ENCODE data around the gene TMEM242. TPM values are rescaled to one million over a fixed set of nuclear protein-coding genes. Genes with fewer than 3 reads are reported as not detected.

The TMEM242 gene
- polyA plus RNA-seq, 1 experiment: 4.4 TPM

DNA sequence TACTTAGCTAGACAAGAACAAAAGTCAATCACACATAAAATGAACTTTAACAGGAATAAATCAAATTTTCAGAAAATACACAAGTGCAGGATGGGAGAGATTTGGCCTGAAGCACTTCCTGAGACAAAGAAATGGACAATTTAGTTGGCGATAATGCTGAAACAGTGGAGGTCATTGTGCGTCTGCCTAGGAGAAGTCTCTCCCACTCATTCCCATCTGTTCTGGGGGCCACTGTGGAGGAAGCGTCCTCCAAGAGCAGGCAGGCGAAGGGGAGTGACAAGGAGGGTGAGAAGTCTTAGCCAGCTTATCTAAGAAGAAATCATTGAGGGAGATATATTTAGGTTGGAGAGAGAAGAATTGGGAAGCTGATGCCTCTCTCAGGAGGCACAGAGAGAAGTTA is 10.2 kb upstream of the TMEM242 start:
- TF ChIP-seq, protein P1, sequence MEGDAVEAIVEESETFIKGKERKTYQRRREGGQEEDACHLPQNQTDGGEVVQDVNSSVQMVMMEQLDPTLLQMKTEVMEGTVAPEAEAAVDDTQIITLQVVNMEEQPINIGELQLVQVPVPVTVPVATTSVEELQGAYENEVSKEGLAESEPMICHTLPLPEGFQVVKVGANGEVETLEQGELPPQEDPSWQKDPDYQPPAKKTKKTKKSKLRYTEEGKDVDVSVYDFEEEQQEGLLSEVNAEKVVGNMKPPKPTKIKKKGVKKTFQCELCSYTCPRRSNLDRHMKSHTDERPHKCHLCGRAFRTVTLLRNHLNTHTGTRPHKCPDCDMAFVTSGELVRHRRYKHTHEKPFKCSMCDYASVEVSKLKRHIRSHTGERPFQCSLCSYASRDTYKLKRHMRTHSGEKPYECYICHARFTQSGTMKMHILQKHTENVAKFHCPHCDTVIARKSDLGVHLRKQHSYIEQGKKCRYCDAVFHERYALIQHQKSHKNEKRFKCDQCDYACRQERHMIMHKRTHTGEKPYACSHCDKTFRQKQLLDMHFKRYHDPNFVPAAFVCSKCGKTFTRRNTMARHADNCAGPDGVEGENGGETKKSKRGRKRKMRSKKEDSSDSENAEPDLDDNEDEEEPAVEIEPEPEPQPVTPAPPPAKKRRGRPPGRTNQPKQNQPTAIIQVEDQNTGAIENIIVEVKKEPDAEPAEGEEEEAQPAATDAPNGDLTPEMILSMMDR (IDR thresholded peaks at IDR 0.05; ENCODE audit: insufficient read depth, low read depth, low read length): no peak
- H3K27me3 ChIP-seq (ENCODE audit: control insufficient read depth, insufficient read depth, low read length): peaks cover 5% of the 10 kb centered on the region
- POLR2A ChIA-PET: no interaction called here
- no peak overlapping the region for H3K4me3 ChIP-seq (ENCODE audit: low read depth, low read length)
- no peaks in the 10 kb centered on the region for H3K36me3 ChIP-seq (ENCODE audit: control insufficient read depth, insufficient read depth, low read length)
- CTCF ChIA-PET: interaction anchor here (0.6 kb wide), 1 partner anchor 23 kb away, joined by 3 read pairs; no protein-coding TSS in a partner anchor
- DNase-seq (ENCODE audit: low read depth): no peak

DNA sequence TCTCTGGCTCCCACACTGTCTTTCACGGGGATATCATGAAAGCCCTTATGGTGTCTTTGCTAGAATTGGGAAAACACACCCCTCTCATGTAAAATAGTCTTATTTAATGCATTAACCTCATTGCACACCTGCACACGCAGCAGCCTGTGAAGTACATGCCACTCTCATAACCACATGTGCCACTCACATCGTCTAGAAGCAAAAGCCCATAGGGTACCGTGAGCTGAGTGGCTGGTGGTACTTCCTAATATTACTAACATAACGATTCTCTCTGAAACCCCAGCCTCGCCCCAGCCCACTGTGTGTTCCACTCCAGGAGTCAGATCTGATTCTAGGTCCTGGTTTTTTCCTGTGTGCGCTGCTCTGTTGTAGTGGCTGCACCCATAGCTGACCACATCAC is 9.5 kb upstream of the TMEM242 start:
- POLR2A ChIA-PET: no interaction called here
- DNase-seq (ENCODE audit: low read depth): no peak
- TF ChIP-seq, protein P1 (IDR thresholded peaks at IDR 0.05; ENCODE audit: insufficient read depth, low read depth, low read length): no peak
- H3K4me3 ChIP-seq (ENCODE audit: low read depth, low read length): no peak overlapping the region
- peaks cover 5% of the 10 kb centered on the region for H3K27me3 ChIP-seq (ENCODE audit: control insufficient read depth, insufficient read depth, low read length)
- H3K36me3 ChIP-seq (ENCODE audit: control insufficient read depth, insufficient read depth, low read length): no peaks in the 10 kb centered on the region
- CTCF ChIA-PET: interaction anchor here (0.5 to 1.0 kb wide), 2 partner anchors 18 to 42 kb away, joined by 3 to 5 read pairs; no protein-coding TSS in a partner anchor

DNA sequence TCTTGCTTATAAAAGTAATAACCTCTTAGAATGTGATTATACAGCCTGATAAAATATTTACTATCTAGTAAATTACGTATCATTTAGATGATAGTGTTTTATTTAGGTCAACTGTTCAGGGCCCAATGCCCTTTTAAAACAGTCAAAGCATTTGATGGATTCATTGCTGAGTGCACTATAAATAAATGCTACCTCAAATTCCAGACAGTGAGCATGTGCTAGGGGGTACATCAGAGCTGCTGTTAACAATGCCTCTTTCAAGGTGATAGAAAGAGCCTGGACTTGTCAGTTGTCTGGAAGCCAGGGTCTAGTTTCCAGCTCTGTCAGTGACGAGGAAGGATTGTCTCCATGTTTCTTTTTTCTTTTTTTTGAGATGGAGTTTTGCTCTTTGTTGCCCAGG is 7.5 kb upstream of the TMEM242 start:
- H3K4me3 ChIP-seq (ENCODE audit: low read depth, low read length): no peak overlapping the region
- TF ChIP-seq, protein P1 (IDR thresholded peaks at IDR 0.05; ENCODE audit: insufficient read depth, low read depth, low read length): no peak
- no peaks in the 10 kb centered on the region for H3K36me3 ChIP-seq (ENCODE audit: control insufficient read depth, insufficient read depth, low read length)
- POLR2A ChIA-PET: no interaction called here
- CTCF ChIA-PET: no interaction called here
- peaks cover 5% of the 10 kb centered on the region; the same call in 1 of the 2 replicates for H3K27me3 ChIP-seq (ENCODE audit: control insufficient read depth, insufficient read depth, low read length)
- DNase-seq (ENCODE audit: low read depth): no peak

DNA sequence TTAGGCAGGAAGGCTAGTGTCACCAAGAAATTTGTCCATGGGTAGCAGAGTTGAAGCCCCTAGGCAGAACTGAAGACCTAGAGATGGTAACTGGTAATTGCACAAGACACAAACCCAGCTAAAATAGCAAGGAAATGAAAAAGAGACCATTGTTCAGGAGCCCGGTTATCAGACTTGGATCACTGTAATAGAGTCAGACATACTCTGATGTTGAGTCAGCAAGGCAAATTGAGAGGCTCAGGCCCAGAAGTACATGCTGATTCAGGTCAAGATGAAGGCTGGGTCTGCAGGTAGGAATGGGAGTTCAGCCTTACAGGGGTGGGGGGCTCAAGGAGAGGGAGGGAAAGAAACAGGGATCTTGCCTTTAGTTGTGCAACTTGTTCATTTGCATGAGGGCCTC is 6.5 kb upstream of the TMEM242 start:
- no peak overlapping the region for H3K4me3 ChIP-seq (ENCODE audit: low read depth, low read length)
- POLR2A ChIA-PET: no interaction called here
- TF ChIP-seq, protein P1 (IDR thresholded peaks at IDR 0.05; ENCODE audit: insufficient read depth, low read depth, low read length): no peak
- DNase-seq (ENCODE audit: low read depth): no peak
- CTCF ChIA-PET: no interaction called here
- no peaks in the 10 kb centered on the region for H3K36me3 ChIP-seq (ENCODE audit: control insufficient read depth, insufficient read depth, low read length)
- peaks cover 5% of the 10 kb centered on the region; the same call in 1 of the 2 replicates for H3K27me3 ChIP-seq (ENCODE audit: control insufficient read depth, insufficient read depth, low read length)

DNA sequence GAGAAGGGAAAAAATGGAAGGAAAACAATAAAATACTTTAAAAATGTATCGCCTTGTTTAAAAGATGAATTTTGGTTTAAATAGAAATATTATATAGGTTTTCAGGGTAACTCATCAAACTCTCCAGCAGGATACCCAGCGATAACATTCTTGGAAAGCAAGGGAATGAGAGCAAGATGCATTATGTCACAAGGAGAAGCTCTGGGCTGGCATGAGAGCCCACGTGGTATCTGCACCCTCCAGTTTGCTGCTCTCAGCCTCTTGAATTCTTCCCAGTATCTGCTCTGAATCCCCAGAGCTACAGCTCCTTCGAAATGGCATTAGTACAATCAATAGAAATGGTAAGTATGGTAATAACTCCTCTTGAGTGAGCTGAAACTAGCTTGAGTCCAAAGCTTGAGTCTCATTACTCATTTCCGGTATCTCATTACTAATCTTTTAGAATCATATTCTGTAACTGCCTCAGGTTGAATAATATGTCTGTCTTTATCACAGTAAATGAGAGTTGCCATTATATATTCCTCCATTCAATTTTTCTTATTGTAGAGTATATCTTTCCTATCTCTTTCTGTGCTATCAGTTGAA is 4.9 kb upstream of the TMEM242 start:
- ChIA-PET CTCF (interaction anchor here (1.1 kb wide), 1 partner anchor 286 kb away, joined by 4 read pairs; no protein-coding TSS in a partner anchor), POLR2A (no interaction called here)
- Histone ChIP-seq H3K27me3 (ENCODE audit: control insufficient read depth, insufficient read depth, low read length) (peaks cover 2% of the 10 kb centered on the region; the same call in 1 of the 2 replicates), H3K4me3 (ENCODE audit: low read depth, low read length) (no peak overlapping the region), H3K36me3 (ENCODE audit: control insufficient read depth, insufficient read depth, low read length) (no peaks in the 10 kb centered on the region)
- DNase-seq (ENCODE audit: low read depth): no peak
- TF ChIP-seq, protein P1 (IDR thresholded peaks at IDR 0.05; ENCODE audit: insufficient read depth, low read depth, low read length): no peak
